ENCODE data around the gene NSD2.

Gene NSD2

GRCh38 chr4:1856071-1856942 lies 14.9 kb upstream of the NSD2 start, which contains the start of gene LETM1:
TSS of gene LETM1 (minus strand) at chr4:1856156. CDS start at chr4:1855950, 206 bp downstream.
- peak within 1 kb of the TSS; percentile 89 for H3K27ac ChIP-seq
- peak; percentile 86 for DNase-seq (ENCODE audit: low spot score)
- POLR2A ChIA-PET (ENCODE audit: low non-redundant PET), result interaction anchor here (0.6 kb wide), 1 partner anchor 8 kb away, joined by 4 read pairs; no protein-coding TSS in a partner anchor
- CTCF ChIA-PET, result no interaction called here
- 0 out of 2 replicates have a peak, but pooled peaks have one; percentile 8 for TF ChIP-seq CTCF (conservative IDR thresholded peaks at IDR 0.05; ENCODE audit: low read depth)

GRCh38 chr4:1856943-1857699 lies 14.1 kb upstream of the NSD2 start:
- DNase-seq (ENCODE audit: low spot score), result peak; percentile 19
- POLR2A ChIA-PET (ENCODE audit: low non-redundant PET), result no interaction called here
- CTCF ChIA-PET, result no interaction called here
- TF ChIP-seq CTCF (conservative IDR thresholded peaks at IDR 0.05; ENCODE audit: low read depth), result no peak
- H3K27ac ChIP-seq, result peak overlapping the region; percentile 89

GRCh38 chr4:1857931-1858330 lies 13.3 kb upstream of the NSD2 start:
- ChIA-PET POLR2A (ENCODE audit: low non-redundant PET) (no interaction called here), CTCF (no interaction called here)
- H3K27ac ChIP-seq, result peak overlapping the region; percentile 89
- no peak for DNase-seq (ENCODE audit: low spot score)
- no peak for TF ChIP-seq CTCF (conservative IDR thresholded peaks at IDR 0.05; ENCODE audit: low read depth)

- TF ChIP-seq CTCF (conservative IDR thresholded peaks at IDR 0.05; ENCODE audit: low read depth), result no peak
- peak overlapping the region; percentile 1; the same call in 1 of the 2 replicates for H3K27ac ChIP-seq
- no peak for DNase-seq (ENCODE audit: low spot score)
- CTCF ChIA-PET, result interaction anchor here (0.6 kb wide), 1 partner anchor 13 kb away, joined by 3 read pairs; no protein-coding TSS in a partner anchor
- POLR2A ChIA-PET (ENCODE audit: low non-redundant PET), result no interaction called here
Measured at GRCh38 chr4:1859389-1859753, 11.8 kb upstream of the NSD2 start.

- ChIA-PET CTCF (no interaction called here), POLR2A (ENCODE audit: low non-redundant PET) (no interaction called here)
- DNase-seq (ENCODE audit: low spot score), result no peak
- H3K27ac ChIP-seq, result no peak overlapping the region
- no peak for TF ChIP-seq CTCF (conservative IDR thresholded peaks at IDR 0.05; ENCODE audit: low read depth)
Measured at GRCh38 chr4:1862055-1862911, 8.9 kb upstream of the NSD2 start.

GRCh38 chr4:1862961-1863296 lies 8.3 kb upstream of the NSD2 start:
- ChIA-PET POLR2A (ENCODE audit: low non-redundant PET) (no interaction called here), CTCF (no interaction called here)
- no peak overlapping the region for H3K27ac ChIP-seq
- DNase-seq (ENCODE audit: low spot score), result no peak
- TF ChIP-seq CTCF (conservative IDR thresholded peaks at IDR 0.05; ENCODE audit: low read depth), result no peak

All from RWPE1 (cell line).